Mesendoderm (in vitro differentiated cells): Measurements from ENCODE around the gene FRMD5.

ENCODE experiments used
- DNase-seq: peaks from one replicate; pipeline ENCODE4 v3.0.0; 2013
- H2AK5ac ChIP-seq: 2 replicates; pipeline ENCODE4 v1.6.1; 2013; ENCODE audit warnings: low read length, inconsistent platforms
- H2BK120ac ChIP-seq: 2 replicates; pipeline ENCODE4 v1.6.1; 2013; ENCODE audit warnings: low read depth, mild to moderate bottlenecking, low read length, moderate library complexity, mixed read lengths
- H2BK15ac ChIP-seq: replicated peaks from 2 replicates; pipeline ENCODE4 v1.6.1; 2013; ENCODE audit warnings: low read depth, mild to moderate bottlenecking, moderate library complexity
- H2BK5ac ChIP-seq: 2 replicates; pipeline ENCODE4 v1.6.1; 2013; ENCODE audit warnings: low read length, inconsistent platforms
- H3K18ac ChIP-seq: 2 replicates; pipeline ENCODE4 v1.6.1; 2013; ENCODE audit warnings: mild to moderate bottlenecking, low read length, mixed read lengths
- H3K23ac ChIP-seq: one replicate; pipeline ENCODE4 v1.6.1; 2013; ENCODE audit warnings: low read length
- H3K27ac ChIP-seq: 2 replicates; pipeline ENCODE4 v1.5.1; 2013; ENCODE audit warnings: low read depth, mild to moderate bottlenecking, inconsistent platforms, low read length, moderate library complexity
- H3K27me3 ChIP-seq: 2 replicates; pipeline ENCODE4 v1.6.1; 2013; ENCODE audit warnings: low read length, control low read depth, mild to moderate bottlenecking, inconsistent platforms; ENCODE audit not compliant: insufficient read depth, poor library complexity
- H3K36me3 ChIP-seq: 2 replicates; pipeline ENCODE4 v1.6.1; 2013; ENCODE audit warnings: low read length, inconsistent platforms; ENCODE audit not compliant: control insufficient read depth, insufficient read depth
- H3K4ac ChIP-seq: one replicate; pipeline ENCODE4 v1.6.1; 2013; ENCODE audit warnings: low read depth, mild to moderate bottlenecking, low read length, moderate library complexity
- H3K4me1 ChIP-seq: 2 replicates; pipeline ENCODE4 v1.6.1; 2013; ENCODE audit warnings: low read depth, low read length, inconsistent platforms; ENCODE audit not compliant: control insufficient read depth
- H3K4me2 ChIP-seq: 2 replicates; pipeline ENCODE4 v1.6.1; 2013; ENCODE audit warnings: low read length
- H3K4me3 ChIP-seq: 2 replicates; pipeline ENCODE4 v1.5.1; 2013; ENCODE audit warnings: mild to moderate bottlenecking, low read length
- H3K56ac ChIP-seq: one replicate; pipeline ENCODE4 v1.6.1; 2013; ENCODE audit warnings: low read length
- H3K79me1 ChIP-seq: 2 replicates; pipeline ENCODE4 v1.6.1; 2013; ENCODE audit warnings: low read length, inconsistent platforms
- H3K79me2 ChIP-seq: 2 replicates; pipeline ENCODE4 v1.6.1; 2013; ENCODE audit warnings: mild to moderate bottlenecking, low read length; ENCODE audit not compliant: control insufficient read depth, insufficient read depth
- H3K9ac ChIP-seq: 2 replicates; pipeline ENCODE4 v1.6.1; 2013; ENCODE audit warnings: low read length, inconsistent platforms
- H4K5ac ChIP-seq: one replicate; pipeline ENCODE4 v1.6.1; 2013; ENCODE audit warnings: low read length
- H4K8ac ChIP-seq: one replicate; pipeline ENCODE4 v1.6.1; 2013; ENCODE audit warnings: low read depth, mild to moderate bottlenecking, control low read depth, low read length, moderate library complexity
- whole genome bisulfite sequencing: extraction: QIAGEN DNeasy Blood & Tissue Kit; methylation state at CpG from one replicate; pipeline ENCODE4 v1.1.7; 2013; ENCODE audit warnings: low lambda C conversion rate, missing lambda C conversion rate; ENCODE audit not compliant: insufficient coverage; ENCODE audit errors: extremely low coverage; 5-methylcytosine and 5-hydroxymethylcytosine counted together

FRMD5 gene

GRCh38 chr15:43886558-43886957 lies 308.5 kb downstream of the FRMD5 start:
- no peak overlapping the region for H2BK15ac ChIP-seq
- no peak overlapping the region for H2AK5ac ChIP-seq
- no peak overlapping the region for H4K5ac ChIP-seq
- no peaks in the 10 kb centered on the region for H3K79me1 ChIP-seq
- no peak overlapping the region for H3K9ac ChIP-seq
- no peak overlapping the region for H2BK120ac ChIP-seq
- no peak overlapping the region for H4K8ac ChIP-seq
- no peak overlapping the region for H3K4ac ChIP-seq
- no peaks in the 10 kb centered on the region for H3K79me2 ChIP-seq
- H3K36me3 ChIP-seq = peaks cover 2% of the 10 kb centered on the region
- H3K56ac ChIP-seq = no peak overlapping the region
- H3K27me3 ChIP-seq = no peaks in the 10 kb centered on the region
- DNase-seq = no peak
- H2BK5ac ChIP-seq = no peak overlapping the region
- no peak overlapping the region for H3K4me2 ChIP-seq
- no peak overlapping the region for H3K18ac ChIP-seq
- no CpG with 5 or more reads among the region's 4 CpGs for WGBS
- H3K27ac ChIP-seq = no peak overlapping the region
- no peaks in the 10 kb centered on the region for H3K4me1 ChIP-seq
- no peak overlapping the region for H3K4me3 ChIP-seq
- no peak overlapping the region for H3K23ac ChIP-seq

- Histone ChIP-seq H4K8ac (no peak overlapping the region), H2BK120ac (no peak overlapping the region), H3K79me2 (no peaks in the 10 kb centered on the region), H2BK15ac (no peak overlapping the region), H3K23ac (no peak overlapping the region), H3K4me1 (no peaks in the 10 kb centered on the region), H2AK5ac (no peak overlapping the region), H3K36me3 (peaks cover 2% of the 10 kb centered on the region), H3K4me2 (no peak overlapping the region), H3K27ac (no peak overlapping the region), H2BK5ac (no peak overlapping the region), H3K18ac (no peak overlapping the region), H3K4ac (no peak overlapping the region), H3K79me1 (no peaks in the 10 kb centered on the region), H3K4me3 (no peak overlapping the region), H3K27me3 (no peaks in the 10 kb centered on the region), H3K9ac (no peak overlapping the region), H3K56ac (no peak overlapping the region), H4K5ac (no peak overlapping the region)
- WGBS = no CpG with 5 or more reads among the region's 3 CpGs
- DNase-seq = no peak
Observed at GRCh38 chr15:43883571-43883970, 311.5 kb downstream of the FRMD5 start.

- Histone ChIP-seq H2BK5ac (no peak overlapping the region), H4K5ac (no peak overlapping the region), H3K79me1 (no peaks in the 10 kb centered on the region), H3K4me2 (no peak overlapping the region), H2AK5ac (no peak overlapping the region), H3K18ac (no peak overlapping the region), H3K36me3 (peaks cover 3% of the 10 kb centered on the region), H2BK120ac (no peak overlapping the region), H3K79me2 (no peaks in the 10 kb centered on the region), H3K4me1 (no peaks in the 10 kb centered on the region), H3K4ac (no peak overlapping the region), H3K9ac (no peak overlapping the region), H3K27me3 (no peaks in the 10 kb centered on the region), H3K27ac (no peak overlapping the region), H3K4me3 (no peak overlapping the region), H4K8ac (no peak overlapping the region), H2BK15ac (no peak overlapping the region), H3K23ac (no peak overlapping the region), H3K56ac (no peak overlapping the region)
- WGBS = no CpG with 5 or more reads among the region's 7 CpGs
- DNase-seq = peak; percentile 47
Observed at GRCh38 chr15:43881944-43882343, 313.1 kb downstream of the FRMD5 start.

GRCh38 chr15:43881245-43881644 lies 313.8 kb downstream of the FRMD5 start:
- Histone ChIP-seq H3K79me2 (no peaks in the 10 kb centered on the region), H3K36me3 (peaks cover 3% of the 10 kb centered on the region), H3K4me3 (no peak overlapping the region), H3K56ac (no peak overlapping the region), H2BK15ac (no peak overlapping the region), H3K4ac (no peak overlapping the region), H2BK120ac (no peak overlapping the region), H3K27me3 (no peaks in the 10 kb centered on the region), H3K27ac (no peak overlapping the region), H4K8ac (no peak overlapping the region), H4K5ac (no peak overlapping the region), H2BK5ac (no peak overlapping the region), H3K4me1 (no peaks in the 10 kb centered on the region), H3K4me2 (no peak overlapping the region), H3K18ac (no peak overlapping the region), H3K79me1 (no peaks in the 10 kb centered on the region), H3K9ac (no peak overlapping the region), H3K23ac (no peak overlapping the region), H2AK5ac (no peak overlapping the region)
- no CpG with 5 or more reads among the region's 4 CpGs for WGBS
- DNase-seq = no peak

- Histone ChIP-seq H4K8ac (no peak overlapping the region), H3K23ac (no peak overlapping the region), H3K56ac (no peak overlapping the region), H3K4me1 (no peaks in the 10 kb centered on the region), H3K36me3 (peaks cover 3% of the 10 kb centered on the region), H2BK5ac (no peak overlapping the region), H3K4me3 (no peak overlapping the region), H2BK15ac (no peak overlapping the region), H3K18ac (no peak overlapping the region), H3K79me1 (no peaks in the 10 kb centered on the region), H3K27ac (no peak overlapping the region), H3K79me2 (no peaks in the 10 kb centered on the region), H3K27me3 (no peaks in the 10 kb centered on the region), H3K4ac (no peak overlapping the region), H2AK5ac (no peak overlapping the region), H4K5ac (no peak overlapping the region), H2BK120ac (no peak overlapping the region), H3K9ac (no peak overlapping the region), H3K4me2 (no peak overlapping the region)
- WGBS = no CpG with 5 or more reads among the region's 5 CpGs
- DNase-seq = no peak
Observed at GRCh38 chr15:43880406-43881194, 314.5 kb downstream of the FRMD5 start.
